Stromal cell of bone marrow (primary cell): Measurements from ENCODE around the gene FPGT.
"Not testable (repeated sequence)": the region's sequence is repeated elsewhere in the genome, so short reads cannot be mapped to it uniquely, and the experiment has no call there.

ENCODE experiments used
- DNase-seq: peaks from one replicate; pipeline ENCODE4 v3.0.0-alpha.2; 2012; ENCODE audit warnings: low read depth

FPGT gene

GRCh38 chr1:74197657-74198552, at the start of gene FPGT, which contains the start of gene LRRIQ3:
Gene FPGT, plus strand, starts transcription at chr1:74198242. Its CDS starts 37 bp downstream, at chr1:74198279.
Gene LRRIQ3, minus strand, starts transcription at chr1:74198176. Its CDS starts 14,492 bp downstream, at chr1:74183684.
- peak; percentile 92 for DNase-seq

GRCh38 chr1:74160046-74160445, 38.0 kb upstream of the FPGT start:
- DNase-seq = no peak

- no peak for DNase-seq
Observed at GRCh38 chr1:74161497-74161896, 36.5 kb upstream of the FPGT start.

- no peak for DNase-seq
Observed at GRCh38 chr1:74162333-74162732, 35.7 kb upstream of the FPGT start.

GRCh38 chr1:74174423-74174822, 23.6 kb upstream of the FPGT start:
- DNase-seq = not testable (repeated sequence)

- peak; percentile 18 for DNase-seq
Observed at GRCh38 chr1:74180490-74180889, 17.6 kb upstream of the FPGT start.

- DNase-seq = peak; percentile 24
Observed at GRCh38 chr1:74193908-74194307, 4.1 kb upstream of the FPGT start.

GRCh38 chr1:74195339-74195738, 2.7 kb upstream of the FPGT start:
- no peak for DNase-seq

GRCh38 chr1:74197255-74197654, 787 bp upstream of the FPGT start:
- DNase-seq = no peak

- no peak for DNase-seq
Observed at GRCh38 chr1:74199504-74199903, 1.5 kb downstream of the FPGT start.

- no peak for DNase-seq
Observed at GRCh38 chr1:74205266-74205665, 7.2 kb downstream of the FPGT start.

GRCh38 chr1:74215229-74215628, 17.2 kb downstream of the FPGT start:
- no peak for DNase-seq

- peak; percentile 5 for DNase-seq
Observed at GRCh38 chr1:74222701-74223100, 24.7 kb downstream of the FPGT start.

- DNase-seq = no peak
Observed at GRCh38 chr1:74223453-74223852, 25.4 kb downstream of the FPGT start.

GRCh38 chr1:74235153-74235552, 37.1 kb downstream of the FPGT start, which contains the start of gene TNNI3K:
Gene TNNI3K, plus strand, starts transcription at chr1:74235387. Its CDS starts 65 bp downstream, at chr1:74235452.
- DNase-seq = no peak

- DNase-seq = no peak
Observed at GRCh38 chr1:74236440-74236839, 38.4 kb downstream of the FPGT start.

- no peak for DNase-seq
Observed at GRCh38 chr1:74237035-74237434, 39.0 kb downstream of the FPGT start.

GRCh38 chr1:74237787-74238186, 39.7 kb downstream of the FPGT start:
- no peak for DNase-seq

- DNase-seq = no peak
Observed at GRCh38 chr1:74245168-74245772, 47.2 kb downstream of the FPGT start.

- peak; percentile 3 for DNase-seq
Observed at GRCh38 chr1:74246315-74246714, 48.3 kb downstream of the FPGT start.

- DNase-seq = no peak
Observed at GRCh38 chr1:74247881-74248528, 50.0 kb downstream of the FPGT start.

GRCh38 chr1:74253243-74253824, 55.3 kb downstream of the FPGT start:
- DNase-seq = not testable (repeated sequence)
